ENCODE data around the gene DSPP. TPM values are rescaled to one million over a fixed set of nuclear protein-coding genes. Genes with fewer than 3 reads are reported as not detected.

The DSPP gene
- polyA plus RNA-seq, 3 donors, result not detected

DNA sequence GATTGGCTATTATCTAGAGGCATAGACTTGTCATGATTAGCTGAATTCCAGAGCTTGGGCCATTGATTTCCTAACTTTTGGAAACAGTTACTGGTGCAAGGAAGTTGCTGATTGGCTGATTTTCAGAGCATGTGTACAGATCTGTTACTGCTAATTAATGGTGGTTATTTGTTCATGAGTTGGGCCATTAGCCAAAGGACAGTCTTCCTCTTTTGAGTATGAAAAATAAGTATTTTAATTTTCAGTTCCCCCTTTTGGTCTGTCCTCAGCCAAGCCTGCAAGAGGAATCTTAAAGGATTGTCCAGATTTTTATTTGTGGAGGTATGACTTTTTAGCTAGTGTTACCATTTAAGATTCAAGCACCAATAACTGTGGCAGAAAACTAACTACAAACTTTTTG, 7.0 kb upstream of the DSPP start:
- no peak overlapping the region for H3K27ac ChIP-seq (ENCODE audit: low read depth in 1 of 2, low read length in 2 of 2)
- H2AFZ ChIP-seq (ENCODE audit: insufficient read depth, low read depth, low read length, poor library complexity, severe bottlenecking), result no peak overlapping the region
- DNase-seq, result peak in 1 of 3 donors; percentile 3
- Mint-ChIP-seq H3K27me3 (ENCODE audit: low read depth in 3 of 3) (no peaks in the 10 kb centered on the region), H3K27ac (no peak overlapping the region), H3K36me3 (no peaks in the 10 kb centered on the region), H3K9me3 (peaks cover 0 to 13% (median 6%) of the 10 kb centered on the region in 7 donors), H3K4me3 (no peak overlapping the region), H3K4me1 (peaks cover 5% of the 10 kb centered on the region)
- H3K4me3 ChIP-seq (replicated peaks in 1 of 3; ENCODE audit: low read depth in 2 of 3, low read length in 3 of 3), result no peak overlapping the region
- H3K9ac ChIP-seq (ENCODE audit: insufficient read depth, low read length, poor library complexity, severe bottlenecking), result no peak overlapping the region
- H3K36me3 ChIP-seq (replicated peaks in 1 of 2; ENCODE audit: control insufficient read depth in 1 of 2, insufficient read depth in 2 of 2, low read length in 2 of 2), result no peaks in the 10 kb centered on the region
- TF ChIP-seq, protein P1, sequence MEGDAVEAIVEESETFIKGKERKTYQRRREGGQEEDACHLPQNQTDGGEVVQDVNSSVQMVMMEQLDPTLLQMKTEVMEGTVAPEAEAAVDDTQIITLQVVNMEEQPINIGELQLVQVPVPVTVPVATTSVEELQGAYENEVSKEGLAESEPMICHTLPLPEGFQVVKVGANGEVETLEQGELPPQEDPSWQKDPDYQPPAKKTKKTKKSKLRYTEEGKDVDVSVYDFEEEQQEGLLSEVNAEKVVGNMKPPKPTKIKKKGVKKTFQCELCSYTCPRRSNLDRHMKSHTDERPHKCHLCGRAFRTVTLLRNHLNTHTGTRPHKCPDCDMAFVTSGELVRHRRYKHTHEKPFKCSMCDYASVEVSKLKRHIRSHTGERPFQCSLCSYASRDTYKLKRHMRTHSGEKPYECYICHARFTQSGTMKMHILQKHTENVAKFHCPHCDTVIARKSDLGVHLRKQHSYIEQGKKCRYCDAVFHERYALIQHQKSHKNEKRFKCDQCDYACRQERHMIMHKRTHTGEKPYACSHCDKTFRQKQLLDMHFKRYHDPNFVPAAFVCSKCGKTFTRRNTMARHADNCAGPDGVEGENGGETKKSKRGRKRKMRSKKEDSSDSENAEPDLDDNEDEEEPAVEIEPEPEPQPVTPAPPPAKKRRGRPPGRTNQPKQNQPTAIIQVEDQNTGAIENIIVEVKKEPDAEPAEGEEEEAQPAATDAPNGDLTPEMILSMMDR (IDR thresholded peaks at IDR 0.05), result no peak
- H3K27me3 ChIP-seq (ENCODE audit: control insufficient read depth in 2 of 2, insufficient read depth in 2 of 2, low read length in 2 of 2), result no peaks in the 10 kb centered on the region
- no peaks in the 10 kb centered on the region for H3K79me2 ChIP-seq (ENCODE audit: insufficient read depth, low read length)
- no peak overlapping the region for H3K4me2 ChIP-seq (replicated peaks; ENCODE audit: extremely low read depth, low read length, poor library complexity, severe bottlenecking)
- intact Hi-C loops (cut with micrococcal nuclease), result no loop called here
- no peaks in the 10 kb centered on the region for H3K9me3 ChIP-seq (replicated peaks in 1 of 2; ENCODE audit: control insufficient read depth in 1 of 2, insufficient read depth in 1 of 2, low read length in 2 of 2)
- H3K4me1 ChIP-seq (ENCODE audit: control insufficient read depth in 1 of 2, insufficient read depth in 2 of 2, low read length in 2 of 2), result peaks cover 0 to 3% of the 10 kb centered on the region in 2 donors
- H4K20me1 ChIP-seq (ENCODE audit: insufficient read depth, low read length), result no peaks in the 10 kb centered on the region

DNA sequence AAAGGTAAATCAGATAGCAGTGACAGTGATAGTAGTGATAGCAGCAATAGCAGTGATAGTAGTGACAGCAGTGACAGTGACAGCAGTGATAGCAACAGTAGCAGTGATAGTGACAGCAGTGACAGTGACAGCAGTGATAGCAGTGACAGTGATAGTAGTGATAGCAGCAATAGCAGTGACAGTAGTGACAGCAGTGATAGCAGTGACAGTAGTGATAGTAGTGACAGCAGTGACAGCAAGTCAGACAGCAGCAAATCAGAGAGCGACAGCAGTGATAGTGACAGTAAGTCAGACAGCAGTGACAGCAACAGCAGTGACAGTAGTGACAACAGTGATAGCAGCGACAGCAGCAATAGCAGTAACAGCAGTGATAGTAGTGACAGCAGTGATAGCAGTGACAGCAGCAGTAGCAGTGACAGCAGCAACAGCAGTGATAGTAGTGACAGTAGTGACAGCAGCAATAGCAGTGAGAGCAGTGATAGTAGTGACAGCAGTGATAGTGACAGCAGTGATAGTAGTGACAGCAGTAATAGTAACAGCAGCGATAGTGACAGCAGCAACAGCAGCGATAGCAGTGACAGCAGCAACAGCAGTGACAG, 6.1 kb downstream of the DSPP start:
- Mint-ChIP-seq H3K27ac (no peak overlapping the region), H3K9me3 (peaks cover 0 to 2% (median 0%) of the 10 kb centered on the region in 7 donors), H3K4me3 (no peak overlapping the region), H3K36me3 (no peaks in the 10 kb centered on the region), H3K4me1 (no peaks in the 10 kb centered on the region), H3K27me3 (ENCODE audit: low read depth in 3 of 3) (peaks cover 0 to 2% (median 0%) of the 10 kb centered on the region in 3 donors)
- H3K9me3 ChIP-seq (replicated peaks in 1 of 2; ENCODE audit: control insufficient read depth in 1 of 2, insufficient read depth in 1 of 2, low read length in 2 of 2), result no peaks in the 10 kb centered on the region
- no peak overlapping the region for H3K9ac ChIP-seq (ENCODE audit: insufficient read depth, low read length, poor library complexity, severe bottlenecking)
- DNase-seq, result no peak
- H4K20me1 ChIP-seq (ENCODE audit: insufficient read depth, low read length), result no peaks in the 10 kb centered on the region
- intact Hi-C loops (cut with micrococcal nuclease), result no loop called here
- no peak overlapping the region for H3K4me3 ChIP-seq (replicated peaks in 1 of 3; ENCODE audit: low read depth in 2 of 3, low read length in 3 of 3)
- TF ChIP-seq, protein P1 (IDR thresholded peaks at IDR 0.05), result no peak
- H3K4me2 ChIP-seq (replicated peaks; ENCODE audit: extremely low read depth, low read length, poor library complexity, severe bottlenecking), result no peak overlapping the region
- no peaks in the 10 kb centered on the region for H3K27me3 ChIP-seq (ENCODE audit: control insufficient read depth in 2 of 2, insufficient read depth in 2 of 2, low read length in 2 of 2)
- no peaks in the 10 kb centered on the region for H3K36me3 ChIP-seq (replicated peaks in 1 of 2; ENCODE audit: control insufficient read depth in 1 of 2, insufficient read depth in 2 of 2, low read length in 2 of 2)
- H3K79me2 ChIP-seq (ENCODE audit: insufficient read depth, low read length), result no peaks in the 10 kb centered on the region
- WGBS (ENCODE audit: insufficient coverage), result 97% methylated on average over 4 of the region's 4 CpGs
- H2AFZ ChIP-seq (ENCODE audit: insufficient read depth, low read depth, low read length, poor library complexity, severe bottlenecking), result no peak overlapping the region
- no peak overlapping the region for H3K27ac ChIP-seq (ENCODE audit: low read depth in 1 of 2, low read length in 2 of 2)
- no peaks in the 10 kb centered on the region for H3K4me1 ChIP-seq (ENCODE audit: control insufficient read depth in 1 of 2, insufficient read depth in 2 of 2, low read length in 2 of 2)
